HG03135 (cell line): ENCODE data around the gene CHSY3.

Experiments
- ATAC-seq: cut with Tn5 transposase; IDR thresholded peaks from one replicate; pipeline ENCODE4 v1.9.1; 2021; ENCODE audit warnings: mild to moderate bottlenecking, moderate library complexity; ENCODE audit not compliant: unreplicated experiment

Gene CHSY3

DNA sequence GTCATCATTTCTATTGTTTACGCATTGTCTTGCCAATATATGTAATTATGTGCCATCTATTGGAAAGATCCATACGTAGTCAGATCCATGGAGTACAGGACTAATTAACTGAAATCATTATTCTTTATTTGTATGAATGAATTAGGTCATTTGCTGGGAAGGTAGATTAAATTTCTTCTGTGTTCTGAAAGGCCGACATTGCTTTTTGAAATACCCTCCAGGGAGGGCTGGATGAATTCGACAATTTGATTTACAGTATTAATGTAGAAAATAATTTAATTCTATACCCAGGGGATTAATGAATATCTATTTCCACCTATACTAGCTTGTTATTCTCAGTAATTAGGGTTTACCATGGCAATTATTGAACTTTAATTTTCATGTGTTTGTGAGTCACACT is 117.6 kb downstream of the CHSY3 start:
- ATAC-seq: no peak

DNA sequence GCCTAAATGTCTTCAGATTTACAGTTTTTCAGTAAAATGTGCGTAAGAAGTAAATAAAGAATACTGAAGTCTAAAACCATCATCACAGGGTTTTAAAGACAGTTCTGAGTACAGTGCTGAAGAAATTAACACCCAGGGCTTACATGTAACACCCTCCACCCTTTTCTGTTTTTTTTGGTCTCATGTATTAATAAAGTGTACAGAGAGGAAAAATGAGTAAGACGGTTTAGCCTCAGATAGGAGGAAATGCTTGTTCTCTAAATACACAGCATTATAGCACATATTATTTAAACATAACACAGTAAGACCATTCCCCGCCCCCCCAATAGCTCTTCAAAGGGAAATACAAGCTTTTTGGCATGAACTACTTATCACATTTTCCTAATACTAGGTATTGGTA is 119.3 kb downstream of the CHSY3 start:
- ATAC-seq: no peak

DNA sequence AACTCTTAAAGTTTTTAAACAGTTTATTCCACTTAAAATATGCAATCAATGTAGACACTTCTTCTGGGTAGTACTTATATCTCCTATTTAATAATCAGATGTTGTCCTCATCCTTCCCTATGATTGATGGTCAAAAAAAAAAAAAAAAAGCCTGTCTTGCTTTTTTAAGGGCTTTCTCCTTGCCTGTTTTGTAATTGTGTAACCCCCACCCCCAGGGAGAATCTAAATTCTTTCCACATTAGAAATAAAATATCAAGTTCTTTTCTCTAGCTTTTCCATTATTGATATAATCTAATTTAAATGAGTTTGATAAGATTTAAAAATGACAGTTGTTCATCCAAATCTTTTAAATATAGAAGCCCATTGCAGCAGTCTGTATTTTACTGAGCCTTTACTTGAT is 119.7 kb downstream of the CHSY3 start:
- ATAC-seq: no peak

DNA sequence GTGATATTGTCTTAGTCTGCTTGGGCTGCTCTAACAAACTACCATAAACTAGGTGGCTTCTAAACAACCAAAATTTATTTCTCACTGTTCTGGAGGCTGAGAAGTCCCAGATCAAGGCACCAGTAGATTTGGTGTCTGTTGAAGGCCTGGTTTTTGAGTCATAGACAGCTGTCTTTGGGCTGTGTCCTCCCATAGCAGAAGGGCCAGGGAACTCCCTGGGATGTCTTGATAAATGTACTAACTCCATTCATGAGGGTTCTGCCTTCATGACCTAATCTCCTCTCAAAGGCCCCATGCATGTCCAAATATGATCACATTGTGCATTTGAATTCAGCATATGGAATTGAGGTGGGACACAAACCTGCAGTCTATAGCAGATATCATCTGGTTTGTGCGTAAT is 121.2 kb downstream of the CHSY3 start:
- no peak for ATAC-seq

DNA sequence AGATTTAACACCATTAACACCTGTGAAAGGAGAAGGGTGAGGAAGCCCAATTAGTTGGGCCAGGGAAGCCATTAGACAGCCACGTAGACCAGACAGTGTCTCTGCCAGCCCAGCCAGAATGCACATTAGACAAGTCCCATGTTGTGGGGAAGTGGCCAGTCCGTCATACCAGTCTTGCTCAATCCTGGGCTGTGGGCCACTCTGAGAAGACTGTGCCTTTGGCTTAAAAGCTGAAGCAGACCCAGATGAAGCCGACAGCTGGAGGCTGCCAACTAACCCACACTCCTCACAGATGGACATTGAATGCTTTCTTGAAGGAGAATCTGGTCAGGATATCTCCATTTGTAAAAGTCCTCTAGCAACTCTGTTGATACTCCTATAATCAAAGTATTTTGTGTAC is 128.5 kb downstream of the CHSY3 start:
- ATAC-seq: no peak

DNA sequence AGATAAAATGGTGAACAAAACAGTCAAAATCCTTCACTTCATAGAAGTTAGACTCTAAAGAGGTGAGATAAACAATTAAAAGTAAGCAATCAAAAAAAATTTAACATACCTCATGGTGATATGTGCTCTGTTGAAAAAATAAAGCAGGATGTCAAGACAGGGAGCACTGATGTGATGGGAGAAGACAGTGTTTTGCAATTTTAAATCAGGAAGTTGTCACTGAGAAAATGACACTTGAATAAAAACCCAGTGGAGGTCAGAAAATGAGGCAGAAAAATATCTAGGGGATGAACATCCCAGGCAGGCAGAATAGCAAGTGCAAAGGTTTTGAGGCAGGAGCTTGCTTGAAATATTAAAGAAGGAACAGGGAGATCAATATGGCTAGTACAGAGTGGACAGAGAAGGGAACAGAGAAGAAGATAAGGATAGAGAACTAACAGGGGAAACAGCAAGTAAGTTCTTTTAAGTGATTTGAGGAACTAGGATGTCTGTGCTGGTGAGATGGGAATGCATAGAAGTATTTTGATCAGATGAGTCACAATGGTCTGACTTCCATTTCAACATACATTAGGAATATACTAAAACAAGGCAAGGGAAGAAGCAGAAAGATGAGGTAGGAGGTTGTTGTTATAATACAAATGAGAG is 130.4 kb downstream of the CHSY3 start:
- no peak for ATAC-seq

DNA sequence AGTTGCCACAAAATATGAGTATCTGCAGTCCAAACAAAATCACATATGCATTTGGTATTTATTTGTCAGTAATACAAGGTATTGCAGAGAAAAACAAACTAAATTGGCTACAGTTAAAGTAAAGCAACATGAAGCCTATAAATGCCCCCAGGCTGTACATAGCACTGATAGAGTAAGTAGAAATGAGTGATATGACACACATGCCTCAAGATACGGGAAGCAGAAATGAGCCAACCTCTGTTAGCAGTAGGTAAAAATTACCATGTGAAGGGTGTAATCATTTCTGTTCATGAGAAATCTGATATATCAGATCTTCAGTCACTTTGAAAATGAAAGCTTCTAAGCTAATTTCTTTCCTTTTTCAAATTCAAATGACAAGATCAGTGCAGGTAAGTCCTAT is 131.1 kb downstream of the CHSY3 start:
- no peak for ATAC-seq

DNA sequence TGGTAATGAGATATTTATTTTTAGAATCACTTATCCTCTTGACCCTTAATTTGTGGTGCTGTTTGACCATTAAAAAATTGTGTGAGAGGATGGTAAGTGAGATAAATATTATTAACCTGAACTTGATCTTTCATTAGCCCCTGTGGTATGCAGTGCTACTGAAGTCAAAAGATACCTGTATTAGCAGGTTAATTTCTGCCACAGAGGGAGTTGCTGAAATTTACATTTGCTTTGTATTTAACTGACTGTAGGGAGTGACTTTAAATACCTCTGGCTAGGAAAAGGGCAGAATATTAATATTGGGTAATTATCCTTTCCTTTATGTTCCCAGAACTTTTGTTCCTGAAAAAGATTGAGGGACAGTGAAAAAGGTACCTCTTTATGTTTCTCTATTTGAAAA is 133.6 kb downstream of the CHSY3 start:
- ATAC-seq: no peak

DNA sequence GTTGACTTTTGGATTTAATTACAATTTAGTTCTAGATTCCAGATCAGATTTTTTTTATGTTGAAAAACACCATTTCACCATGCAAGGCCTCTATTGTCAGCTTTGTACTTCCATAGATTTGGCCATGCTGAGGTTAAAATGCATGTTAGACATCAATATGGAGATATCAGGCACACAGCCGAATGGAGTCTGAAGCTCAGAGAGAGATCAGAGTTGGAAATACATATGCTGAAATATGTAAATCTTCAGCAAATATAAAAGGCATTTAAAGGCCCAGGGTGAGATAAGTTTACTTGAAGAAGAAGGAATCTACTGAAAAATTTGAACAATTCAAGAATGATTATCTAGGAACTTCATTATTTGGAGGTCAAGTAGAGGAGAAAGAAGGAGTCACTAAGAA is 139.6 kb downstream of the CHSY3 start:
- ATAC-seq: no peak

DNA sequence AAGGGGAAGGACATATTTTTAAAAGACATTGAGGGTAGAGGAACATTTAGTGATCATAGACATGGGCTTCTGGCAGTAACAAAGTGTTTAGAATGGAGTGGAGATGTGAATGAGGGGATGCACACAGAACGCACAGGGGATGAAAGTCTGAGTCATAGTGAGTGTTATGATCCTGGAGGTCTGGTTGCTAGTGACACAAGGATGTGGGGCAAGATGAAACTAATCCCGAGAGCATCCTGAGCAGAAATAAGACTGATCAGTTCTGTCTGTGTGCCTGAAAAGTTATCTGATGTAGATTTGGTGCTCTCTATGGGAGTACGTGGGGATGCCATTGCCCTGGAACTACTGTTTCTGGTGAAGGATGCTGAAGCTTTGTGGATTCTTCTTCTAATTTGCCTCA is 141.1 kb downstream of the CHSY3 start:
- ATAC-seq: no peak

DNA sequence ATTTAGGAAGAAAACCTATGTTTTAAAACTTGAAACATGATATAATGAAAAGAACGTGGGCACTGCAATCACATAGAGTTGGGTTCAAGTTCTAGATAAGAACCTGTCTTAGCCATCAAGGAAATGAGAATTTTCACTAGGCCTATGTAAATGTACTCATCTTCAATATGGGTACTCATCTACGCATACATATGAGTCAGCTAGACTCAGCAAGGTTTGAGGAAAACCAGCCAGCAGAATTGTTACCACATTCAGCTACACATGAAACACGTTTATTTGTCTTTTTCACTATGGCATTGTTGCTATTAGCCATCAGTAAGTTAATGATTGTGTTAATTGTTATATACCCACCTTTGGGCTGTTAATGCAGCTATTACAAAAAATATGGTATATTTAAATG is 146.3 kb downstream of the CHSY3 start:
- ATAC-seq: no peak

DNA sequence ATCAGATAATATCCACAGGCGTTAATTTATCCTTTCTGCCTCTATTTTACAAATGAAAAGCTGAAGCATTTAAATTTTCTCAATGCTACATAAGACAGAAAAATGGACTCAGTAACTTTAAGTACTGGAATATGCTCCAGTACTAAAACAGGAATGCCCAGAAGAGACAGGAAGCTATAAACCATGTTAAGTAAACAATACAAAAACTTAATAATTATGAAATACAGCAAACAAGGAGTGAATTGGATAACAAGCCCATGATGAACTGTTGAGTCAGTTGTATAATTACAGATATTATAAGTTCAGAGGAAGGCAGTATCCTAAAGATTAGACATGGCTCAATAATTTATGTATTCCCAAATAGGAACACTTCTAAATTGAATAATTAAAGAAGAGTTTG is 148.5 kb downstream of the CHSY3 start:
- no peak for ATAC-seq

DNA sequence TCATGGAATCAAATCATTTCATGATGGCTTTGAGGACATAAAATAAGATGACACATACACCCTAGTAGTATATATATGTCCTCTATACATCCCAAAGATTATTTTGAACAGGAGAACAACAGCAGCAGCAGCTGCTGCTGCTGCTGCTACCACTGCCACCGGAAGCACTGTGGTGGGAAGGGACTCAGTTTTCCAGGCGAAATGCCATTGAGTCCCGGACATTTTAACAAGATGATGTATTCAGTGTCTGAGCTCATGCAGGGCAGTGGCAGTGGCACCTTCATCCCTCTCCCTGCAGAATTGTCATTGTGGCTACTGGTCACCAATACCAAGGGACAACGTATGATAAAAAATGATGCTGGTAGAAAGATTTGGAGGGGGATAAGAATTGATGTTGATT is 151.3 kb downstream of the CHSY3 start:
- no peak for ATAC-seq

DNA sequence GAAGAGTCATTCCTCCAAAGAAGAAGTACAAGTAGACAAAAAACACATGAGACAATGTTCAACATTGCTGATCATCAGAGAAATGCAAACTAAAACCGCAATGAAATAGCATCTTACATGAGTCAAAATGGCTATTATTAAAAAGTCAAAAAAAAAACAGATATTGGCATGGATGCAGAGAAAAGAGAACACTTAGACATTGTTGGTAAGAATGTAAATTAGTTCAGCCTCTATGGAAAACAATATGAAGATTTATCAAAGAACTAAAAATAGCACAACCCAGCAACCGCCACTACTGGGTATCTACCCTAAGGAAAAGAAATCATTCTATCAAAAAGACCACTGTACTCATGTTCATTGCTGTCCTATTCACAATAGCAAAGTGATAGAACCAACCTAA is 157.5 kb downstream of the CHSY3 start:
- no peak for ATAC-seq

DNA sequence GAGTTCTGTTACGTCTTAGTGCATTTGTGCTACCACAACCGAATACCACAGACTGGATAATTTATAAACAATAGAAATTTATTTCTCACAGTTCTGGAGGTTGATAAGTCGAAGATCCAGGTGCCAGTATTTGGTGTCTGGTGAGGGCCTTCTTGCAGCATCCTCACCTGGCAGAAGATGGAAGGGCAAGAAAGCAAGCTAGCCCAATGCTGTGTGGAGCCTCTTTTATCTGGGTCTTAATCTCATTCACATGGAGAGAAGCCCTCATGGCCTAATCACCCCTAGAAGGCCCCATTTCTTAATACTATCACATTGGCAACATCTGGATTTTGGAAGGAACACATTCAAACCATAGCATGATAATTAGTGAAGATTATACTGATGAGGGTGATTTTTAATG is 159.3 kb downstream of the CHSY3 start:
- ATAC-seq: no peak

DNA sequence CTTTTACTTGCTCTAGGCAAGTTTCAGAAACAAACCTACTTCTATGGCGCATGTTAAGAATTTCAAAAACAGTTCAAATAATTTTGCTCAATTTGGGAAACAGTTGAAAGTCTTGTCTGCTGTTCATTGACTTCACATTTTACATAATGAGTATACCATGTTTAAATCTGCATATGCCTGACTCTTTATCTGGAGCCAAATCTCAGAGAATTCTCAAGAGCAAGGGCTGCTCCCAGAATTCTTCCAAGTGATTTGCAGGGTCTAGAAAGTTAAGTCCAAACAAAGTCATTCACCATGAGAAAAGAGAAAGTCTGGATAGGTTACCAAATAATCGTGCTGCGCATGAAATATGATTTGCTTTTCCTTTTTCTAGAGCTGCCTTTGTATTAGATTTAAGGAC is 160.2 kb downstream of the CHSY3 start:
- ATAC-seq: no peak

DNA sequence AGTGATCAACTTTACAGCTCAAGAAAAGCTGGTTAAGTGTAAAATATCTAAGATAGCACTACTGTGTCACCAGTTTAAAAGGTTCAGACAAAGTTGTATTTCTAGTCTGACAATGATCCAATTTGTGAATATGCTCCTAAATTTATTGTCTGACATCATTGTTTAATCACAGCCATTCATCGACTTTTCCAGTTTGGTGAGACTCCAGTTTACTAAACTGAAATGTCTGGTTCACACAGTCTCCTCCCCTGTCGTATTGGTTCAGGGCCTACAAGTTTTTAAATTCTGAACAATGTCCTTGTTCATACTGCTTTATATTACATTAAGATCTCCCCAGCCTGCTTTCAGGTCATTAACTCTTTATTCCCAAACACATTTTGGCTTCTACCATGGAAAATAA is 161.4 kb downstream of the CHSY3 start:
- no peak for ATAC-seq

DNA sequence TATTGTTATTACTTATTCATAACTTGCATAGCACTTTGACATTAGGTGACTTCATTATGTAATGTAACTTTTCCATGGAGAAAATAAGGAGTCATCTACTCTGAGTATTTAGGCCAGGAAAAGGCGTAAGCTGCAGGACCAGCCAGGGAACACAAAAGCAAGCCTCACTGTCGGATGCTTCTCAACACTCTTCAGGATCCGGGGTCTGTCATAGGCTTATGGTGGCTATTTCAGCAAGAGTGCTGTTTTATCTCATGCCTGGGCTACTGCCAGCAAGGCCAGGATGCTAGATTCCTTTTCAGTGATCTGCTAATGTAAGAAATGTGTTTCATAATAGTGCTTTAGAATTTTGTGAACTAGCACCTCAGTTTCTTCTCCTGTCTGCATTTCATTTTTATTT is 162.4 kb downstream of the CHSY3 start:
- no peak for ATAC-seq

DNA sequence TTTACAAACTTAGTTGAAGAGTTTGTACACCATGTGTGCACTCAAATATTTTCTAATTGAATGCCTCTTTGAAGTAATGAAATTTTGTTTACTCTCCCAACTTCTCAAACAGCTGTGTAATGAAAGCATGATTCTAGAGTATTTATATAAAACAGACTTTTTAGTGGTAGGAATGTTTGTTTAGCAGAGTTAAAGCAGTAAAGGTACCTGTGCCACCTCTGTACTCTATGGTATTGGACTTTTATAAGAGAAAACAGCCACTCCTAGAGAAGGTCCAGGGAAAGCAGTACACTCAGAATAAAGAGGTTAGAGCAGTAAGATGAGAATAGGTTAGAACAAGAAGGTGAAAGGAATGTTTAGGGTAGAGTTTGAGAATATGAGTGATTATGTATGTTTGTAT is 163.1 kb downstream of the CHSY3 start:
- ATAC-seq: no peak

DNA sequence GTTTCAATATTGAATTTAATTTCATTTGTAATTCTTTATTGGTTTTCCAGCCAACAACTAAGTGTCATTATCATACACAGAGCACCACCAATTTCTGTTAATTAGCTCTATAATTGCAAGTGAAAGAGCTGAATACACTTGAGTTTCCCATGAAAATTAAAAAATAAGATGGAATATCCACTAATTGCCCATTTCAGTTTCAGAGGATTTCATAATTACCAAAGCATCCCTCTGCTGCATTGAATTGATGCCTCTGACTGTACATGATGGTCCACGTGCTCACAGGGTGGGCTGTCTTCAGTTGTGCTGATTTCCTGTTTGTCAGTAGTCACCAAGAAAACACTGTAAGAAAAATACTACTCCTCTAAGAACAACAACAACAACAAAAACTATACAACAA is 163.8 kb downstream of the CHSY3 start:
- ATAC-seq: no peak

DNA sequence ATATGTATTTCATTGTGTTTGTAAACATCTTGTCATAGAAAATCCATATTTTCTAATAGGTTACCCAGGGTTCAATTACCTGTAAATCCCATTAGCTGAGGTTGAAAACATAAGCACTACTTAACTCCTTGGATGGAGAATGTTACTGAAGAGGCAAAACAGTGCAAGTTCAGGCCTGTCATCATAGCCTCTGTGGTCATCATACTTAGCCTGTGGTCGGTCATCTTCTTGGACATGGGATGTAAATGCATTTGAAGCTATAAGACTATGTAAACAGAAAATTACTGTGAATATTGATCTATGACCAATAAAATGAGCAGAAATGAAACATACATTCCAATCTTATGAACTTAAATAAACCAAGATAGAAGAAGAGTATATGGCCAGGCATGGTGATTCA is 164.7 kb downstream of the CHSY3 start:
- no peak for ATAC-seq

DNA sequence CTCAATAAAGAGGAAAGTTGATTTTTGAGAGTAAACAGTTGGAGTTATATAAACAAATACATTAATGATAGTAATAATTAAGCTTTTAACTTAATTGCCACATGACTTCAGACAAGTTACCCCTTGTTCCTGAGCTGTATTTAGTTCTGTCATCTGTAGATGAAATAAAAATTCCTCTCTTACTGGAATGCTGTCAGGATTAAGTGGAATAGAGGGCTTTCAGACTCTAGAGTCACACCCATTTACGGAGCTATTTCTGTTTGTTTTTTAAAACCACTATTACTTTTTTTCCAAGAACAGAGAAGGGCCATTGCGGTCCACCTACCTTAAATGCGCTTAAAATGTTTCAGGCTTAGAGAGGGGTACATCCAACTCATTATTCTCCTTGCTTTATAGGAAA is 170.6 kb downstream of the CHSY3 start:
- ATAC-seq: no peak

DNA sequence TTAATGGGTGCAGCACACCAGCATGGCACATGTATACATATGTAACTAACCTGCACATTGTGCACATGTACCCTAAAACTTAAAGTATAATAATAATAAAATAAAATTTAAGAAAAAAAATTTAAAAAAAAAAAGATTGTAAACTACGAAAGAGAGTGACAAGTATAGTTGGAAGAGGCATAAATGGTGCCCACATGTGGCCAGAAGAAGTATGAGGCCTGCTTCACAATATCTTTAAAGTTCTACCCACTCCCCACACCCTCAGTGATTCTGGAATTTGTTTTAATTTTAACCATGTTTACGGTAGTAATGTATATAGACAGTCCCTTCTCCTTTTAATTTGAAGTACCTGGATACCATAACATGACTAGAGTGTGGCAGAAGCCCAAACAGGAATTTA is 172.7 kb downstream of the CHSY3 start:
- no peak for ATAC-seq

DNA sequence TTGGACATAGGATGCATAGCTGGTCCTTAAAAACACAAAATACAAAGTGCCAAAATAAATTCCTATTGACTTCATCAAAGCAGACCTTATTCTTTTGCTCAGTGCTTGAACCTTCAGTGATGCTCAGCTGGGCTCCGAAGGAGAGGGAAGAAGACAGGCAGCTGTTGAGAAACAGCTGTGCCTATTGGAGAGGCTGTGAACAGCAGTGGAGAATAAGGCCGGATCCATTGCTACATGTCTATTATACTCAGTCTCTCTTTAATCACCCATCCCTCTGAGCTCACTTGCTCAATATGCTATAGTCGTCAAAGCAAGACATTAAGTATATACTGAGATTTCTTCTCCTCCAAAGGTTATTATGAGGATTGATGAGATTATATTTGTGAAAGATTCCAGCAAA is 174.4 kb downstream of the CHSY3 start:
- ATAC-seq: no peak
